Fibroblast of skin of back (primary cell): ENCODE results near the gene FGFR4.
A peak's percentile ranks its signal among the peaks of the same experiment; 100 is the strongest.

Experiments
- DNase-seq: peaks from one replicate; pipeline ENCODE4 v3.0.0-alpha.2; 2013

FGFR4 gene

GRCh38 chr5:177103523-177104253 is 17.0 kb downstream of the FGFR4 start:
- no peak for DNase-seq

GRCh38 chr5:177105691-177106476 is 19.2 kb downstream of the FGFR4 start:
- DNase-seq = no peak

- no peak for DNase-seq
These were observed 20.4 kb downstream of the FGFR4 start for GRCh38 chr5:177107159-177107558.

GRCh38 chr5:177109810-177110209 is 23.1 kb downstream of the FGFR4 start:
- no peak for DNase-seq

GRCh38 chr5:177111720-177112394 is 25.1 kb downstream of the FGFR4 start:
- no peak for DNase-seq

- no peak for DNase-seq
These were observed 26.0 kb downstream of the FGFR4 start for GRCh38 chr5:177112589-177113220.

- DNase-seq = peak; percentile 65
These were observed 27.1 kb downstream of the FGFR4 start for GRCh38 chr5:177113566-177114424.

GRCh38 chr5:177116631-177117373 is 30.1 kb downstream of the FGFR4 start:
- DNase-seq = peak; percentile 85

GRCh38 chr5:177117441-177118045 is 30.8 kb downstream of the FGFR4 start:
- DNase-seq = no peak

GRCh38 chr5:177122566-177122965 is 35.9 kb downstream of the FGFR4 start:
- no peak for DNase-seq

GRCh38 chr5:177123789-177124485 is 37.2 kb downstream of the FGFR4 start:
- DNase-seq = no peak

GRCh38 chr5:177124486-177124991 is 37.8 kb downstream of the FGFR4 start:
- no peak for DNase-seq

- no peak for DNase-seq
These were observed 40.1 kb downstream of the FGFR4 start for GRCh38 chr5:177126771-177127170.

GRCh38 chr5:177128551-177128981 is 41.9 kb downstream of the FGFR4 start:
- peak; percentile 17 for DNase-seq

- peak; percentile 62 for DNase-seq
These were observed 43.7 kb downstream of the FGFR4 start for GRCh38 chr5:177130211-177131018.

- no peak for DNase-seq
These were observed 44.3 kb downstream of the FGFR4 start for GRCh38 chr5:177131019-177131320.

- DNase-seq = no peak
These were observed 44.8 kb downstream of the FGFR4 start for GRCh38 chr5:177131352-177132135.
